Activated T-helper 1 cell treated with anti-CD3 and anti-CD28 coated beads, Interleukin-12 subunit alpha, Interleukin-12 subunit beta, Interleukin-2, Interleukin-4 antibody, amounts not matched to agents 30 ng/mL and 10 ng/mL and 1 ng/mL, durations not matched to agents 14 hours and 24 hours and 36 hours (primary cell): ENCODE results near the gene ARHGEF12. TPM values are rescaled to one million over a fixed set of nuclear protein-coding genes. Genes with fewer than 3 reads are reported as not detected.

Source experiments
- DNase-seq: peaks from one replicate; pipeline ENCODE4 v3.0.0; 2021; ENCODE audit warnings: low spot score
- H3K27ac Mint-ChIP-seq: one replicate; pipeline ENCODE4 v1.8.0; 2021; ENCODE audit warnings: mild to moderate bottlenecking, mixed read lengths
- H3K27me3 Mint-ChIP-seq: one replicate; pipeline ENCODE4 v1.8.0; 2022; ENCODE audit warnings: mild to moderate bottlenecking, moderate library complexity, mixed read lengths; ENCODE audit not compliant: insufficient read depth
- H3K36me3 Mint-ChIP-seq: one replicate; pipeline ENCODE4 v1.8.0; 2021; ENCODE audit warnings: low read depth, mixed read lengths
- H3K4me1 Mint-ChIP-seq: one replicate; pipeline ENCODE4 v1.8.0; 2021; ENCODE audit warnings: low read depth, mixed read lengths
- H3K4me3 Mint-ChIP-seq: one replicate; pipeline ENCODE4 v1.8.0; 2021; ENCODE audit warnings: mild to moderate bottlenecking, moderate library complexity, mixed read lengths
- H3K9me3 Mint-ChIP-seq: one replicate; pipeline ENCODE4 v1.8.0; 2021; ENCODE audit warnings: mixed read lengths
- intact Hi-C: fragments of 100-400 bp; cut with micrococcal nuclease; formaldehyde crosslinking; loops from one replicate; pipeline ENCODE4 v1.15.1; 2024
- total RNA-seq: library from RNA; stranded (reverse); gene quantifications from 2 replicates; pipeline ENCODE4 v1.2.3, GENCODE V29; 2022

Gene ARHGEF12
- total RNA-seq, 1 donor from 2014 or later: 26.0 TPM

DNA sequence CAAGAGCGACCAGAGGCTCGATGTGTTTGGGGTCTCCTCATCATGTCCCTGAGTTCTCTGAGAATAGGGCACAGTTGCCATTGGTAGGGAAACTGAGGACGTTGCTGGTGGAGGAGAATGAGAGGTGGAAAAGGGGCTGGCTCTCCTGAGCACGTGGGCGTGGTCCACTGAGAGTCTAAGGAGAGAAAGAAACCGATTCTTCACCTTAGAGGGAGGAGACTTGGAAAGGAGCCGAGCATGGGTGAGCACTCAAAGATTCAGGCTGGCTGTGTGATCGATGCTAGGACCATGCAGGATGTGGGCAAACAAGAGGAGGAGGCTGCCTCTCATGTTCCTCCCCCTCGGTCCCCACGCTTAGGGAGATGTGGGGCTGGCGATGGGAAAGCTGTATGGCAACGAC is 30.9 kb upstream of the ARHGEF12 start:
- Mint-ChIP-seq H3K4me1 (no peaks in the 10 kb centered on the region), H3K27ac (no peak overlapping the region), H3K4me3 (no peak overlapping the region), H3K9me3 (no peaks in the 10 kb centered on the region), H3K36me3 (no peaks in the 10 kb centered on the region), H3K27me3 (peaks cover 16% of the 10 kb centered on the region)
- DNase-seq: no peak
- intact Hi-C loops: no loop called here

DNA sequence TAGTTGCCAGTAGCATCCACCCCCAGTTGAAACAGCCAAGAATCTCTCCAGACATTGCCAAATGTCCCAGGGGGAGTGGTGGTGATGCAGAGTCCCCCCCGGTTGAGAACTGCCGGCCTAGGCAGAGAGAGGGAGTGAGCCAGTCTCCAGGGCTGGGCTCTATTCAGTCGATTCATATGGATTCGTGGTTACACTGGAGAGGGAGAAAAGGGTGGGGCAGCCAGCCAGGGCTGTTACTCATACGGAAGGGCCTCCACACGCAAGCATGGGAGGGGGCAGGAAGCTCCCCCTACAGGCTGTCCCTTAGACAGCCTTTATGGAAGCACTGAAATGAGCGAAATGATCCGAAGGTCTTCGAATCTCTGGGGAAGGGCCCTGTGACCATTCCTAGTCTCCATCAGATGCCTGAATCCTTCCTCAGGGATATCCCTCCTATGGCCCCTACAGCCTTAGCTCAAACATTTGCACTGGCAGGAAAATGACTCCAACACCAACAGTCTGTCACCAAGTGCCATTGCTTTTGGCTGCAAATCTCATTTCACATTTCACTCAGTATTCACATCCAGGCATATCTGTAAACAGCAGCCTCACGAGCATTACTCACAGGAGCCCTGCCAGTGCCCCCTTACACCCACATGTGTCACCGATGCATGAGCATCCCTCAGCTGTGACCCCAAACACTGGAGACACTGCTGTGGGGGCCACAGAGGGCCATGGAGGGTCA is 29.5 kb upstream of the ARHGEF12 start:
- intact Hi-C loops: no loop called here
- Mint-ChIP-seq H3K27me3 (peaks cover 12% of the 10 kb centered on the region), H3K4me3 (no peak overlapping the region), H3K4me1 (no peaks in the 10 kb centered on the region), H3K36me3 (no peaks in the 10 kb centered on the region), H3K9me3 (no peaks in the 10 kb centered on the region), H3K27ac (no peak overlapping the region)
- no peak for DNase-seq

DNA sequence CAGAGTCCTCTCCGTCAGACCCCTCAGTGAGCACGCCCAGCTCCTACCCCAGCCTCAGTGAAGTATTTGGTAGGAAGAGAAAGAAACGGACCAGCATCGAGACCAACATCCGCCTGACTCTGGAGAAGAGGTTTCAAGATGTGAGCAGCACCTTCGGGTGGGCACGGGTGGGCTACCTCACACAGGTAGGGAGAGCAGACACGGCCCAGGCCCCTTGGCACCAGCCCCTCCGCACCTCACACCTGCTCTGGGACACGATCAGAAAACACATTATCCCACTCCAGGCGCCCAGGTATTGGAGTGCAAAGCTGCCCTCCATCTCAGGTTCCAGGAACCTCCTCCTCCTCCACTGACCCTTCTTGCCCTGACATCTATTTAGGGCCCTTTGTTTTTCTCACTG is 28.7 kb upstream of the ARHGEF12 start:
- Mint-ChIP-seq H3K4me1 (no peaks in the 10 kb centered on the region), H3K36me3 (no peaks in the 10 kb centered on the region), H3K4me3 (no peak overlapping the region), H3K27me3 (peaks cover 6% of the 10 kb centered on the region), H3K27ac (no peak overlapping the region), H3K9me3 (no peaks in the 10 kb centered on the region)
- no peak for DNase-seq
- intact Hi-C loops: no loop called here

DNA sequence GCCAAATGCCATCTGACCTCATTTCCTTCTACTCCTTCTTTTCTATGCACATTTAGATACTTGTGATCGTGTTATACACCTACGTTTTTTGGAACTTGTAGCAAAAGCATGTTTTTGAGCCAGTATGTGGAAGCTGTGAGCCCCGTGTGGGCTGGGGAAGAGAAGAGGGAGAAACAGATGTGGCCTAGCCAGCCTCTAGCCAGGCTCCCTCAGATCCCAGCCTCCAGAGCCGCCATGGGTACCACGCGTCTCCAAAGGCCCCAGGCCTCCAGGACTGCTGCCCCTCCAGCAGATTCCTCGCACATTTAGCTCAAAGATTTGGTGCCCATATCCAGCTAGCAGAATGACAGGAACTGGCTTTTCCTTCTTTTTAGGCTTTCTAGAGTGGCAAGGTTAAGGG is 28.1 kb upstream of the ARHGEF12 start:
- H3K36me3 Mint-ChIP-seq: no peaks in the 10 kb centered on the region
- intact Hi-C loops: no loop called here
- peaks cover 7% of the 10 kb centered on the region for H3K27me3 Mint-ChIP-seq
- H3K4me1 Mint-ChIP-seq: no peaks in the 10 kb centered on the region
- no peak overlapping the region for H3K27ac Mint-ChIP-seq
- no peaks in the 10 kb centered on the region for H3K9me3 Mint-ChIP-seq
- DNase-seq: no peak
- no peak overlapping the region for H3K4me3 Mint-ChIP-seq

DNA sequence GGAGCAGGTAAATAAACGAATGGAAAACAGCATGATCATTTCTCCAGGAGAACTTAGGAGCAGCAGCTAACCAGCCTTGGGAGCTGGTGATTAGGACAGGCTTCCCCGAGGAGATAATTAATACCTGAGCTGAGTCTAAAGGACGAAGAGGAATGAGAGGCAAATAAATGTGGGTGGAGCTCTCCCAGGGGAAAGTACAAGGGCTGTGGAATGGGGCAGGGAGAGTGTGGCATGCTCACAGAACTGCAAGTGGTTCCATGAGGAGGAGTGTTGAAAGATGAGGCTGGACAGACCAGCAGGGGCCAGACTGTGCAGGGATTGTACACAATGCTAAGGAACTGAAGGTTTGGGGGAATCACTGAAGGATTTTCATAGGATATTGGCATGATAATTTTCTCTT is 25.3 kb upstream of the ARHGEF12 start:
- H3K4me1 Mint-ChIP-seq: no peaks in the 10 kb centered on the region
- peaks cover 6% of the 10 kb centered on the region for H3K27me3 Mint-ChIP-seq
- no peaks in the 10 kb centered on the region for H3K36me3 Mint-ChIP-seq
- H3K4me3 Mint-ChIP-seq: no peak overlapping the region
- no peaks in the 10 kb centered on the region for H3K9me3 Mint-ChIP-seq
- H3K27ac Mint-ChIP-seq: no peak overlapping the region
- DNase-seq: no peak
- intact Hi-C loops: no loop called here

DNA sequence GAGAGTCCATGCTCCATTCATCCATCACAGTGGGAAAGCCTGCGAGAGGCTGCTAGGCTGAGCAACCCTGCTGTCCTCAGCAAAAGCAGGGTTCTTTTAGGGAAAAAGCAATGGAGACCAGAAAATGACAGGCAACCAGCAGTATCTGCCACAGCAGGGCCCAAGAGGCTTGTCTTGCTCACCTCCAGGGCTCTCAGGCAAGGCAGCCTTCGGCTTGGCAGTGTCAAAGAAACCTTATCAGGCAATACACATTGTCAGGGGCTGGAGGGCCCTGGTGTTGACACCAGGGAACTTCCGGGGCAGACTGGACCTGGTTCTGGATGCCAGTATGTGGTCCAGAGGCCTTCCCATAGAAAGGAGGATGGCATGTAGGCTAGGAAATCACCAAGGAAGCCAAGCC is 21.4 kb upstream of the ARHGEF12 start:
- no peak for DNase-seq
- no peak overlapping the region for H3K27ac Mint-ChIP-seq
- H3K4me1 Mint-ChIP-seq: no peaks in the 10 kb centered on the region
- intact Hi-C loops: no loop called here
- no peak overlapping the region for H3K4me3 Mint-ChIP-seq
- H3K36me3 Mint-ChIP-seq: no peaks in the 10 kb centered on the region
- no peaks in the 10 kb centered on the region for H3K9me3 Mint-ChIP-seq
- H3K27me3 Mint-ChIP-seq: peaks cover 25% of the 10 kb centered on the region

DNA sequence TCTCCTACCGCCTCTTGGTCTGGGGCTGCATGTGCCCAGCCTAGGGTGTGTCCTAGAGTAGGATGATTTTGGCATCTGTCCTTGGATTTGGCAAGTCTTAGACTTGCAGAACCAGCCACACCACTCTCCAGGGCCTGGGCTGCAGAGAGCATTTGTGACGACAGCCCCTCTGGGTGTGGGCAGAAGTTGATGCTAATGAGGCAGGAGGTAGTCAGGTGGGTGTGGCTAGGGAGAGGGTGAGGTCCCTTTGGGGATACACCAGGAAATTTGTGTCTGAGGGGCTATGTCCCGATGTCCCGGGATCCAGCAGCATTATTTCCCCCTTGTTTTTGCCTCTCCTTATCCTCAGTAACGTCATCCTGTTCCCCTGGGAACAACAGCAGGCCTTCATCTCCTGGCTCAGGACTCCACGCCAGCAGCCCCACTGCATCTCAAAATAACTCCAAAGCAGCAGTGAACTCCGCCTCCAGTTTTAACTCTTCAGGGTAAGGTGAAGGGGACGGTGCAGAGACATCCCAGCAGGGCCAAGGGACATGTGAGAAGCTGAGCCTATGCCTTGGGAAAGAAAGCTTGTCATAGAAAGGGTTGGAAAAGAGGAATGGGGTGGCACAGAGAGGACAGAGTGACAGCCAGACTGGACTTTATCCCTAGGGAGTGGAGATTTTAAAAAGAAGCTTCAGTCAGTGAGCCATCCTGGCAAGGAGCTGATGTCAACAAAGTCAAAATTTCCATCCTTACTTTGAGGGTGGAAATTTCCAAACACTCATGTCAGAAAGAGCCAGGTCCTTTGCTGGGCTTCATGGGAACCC is 19.1 kb upstream of the ARHGEF12 start:
- Mint-ChIP-seq H3K27me3 (peaks cover 30% of the 10 kb centered on the region), H3K27ac (no peak overlapping the region)

DNA sequence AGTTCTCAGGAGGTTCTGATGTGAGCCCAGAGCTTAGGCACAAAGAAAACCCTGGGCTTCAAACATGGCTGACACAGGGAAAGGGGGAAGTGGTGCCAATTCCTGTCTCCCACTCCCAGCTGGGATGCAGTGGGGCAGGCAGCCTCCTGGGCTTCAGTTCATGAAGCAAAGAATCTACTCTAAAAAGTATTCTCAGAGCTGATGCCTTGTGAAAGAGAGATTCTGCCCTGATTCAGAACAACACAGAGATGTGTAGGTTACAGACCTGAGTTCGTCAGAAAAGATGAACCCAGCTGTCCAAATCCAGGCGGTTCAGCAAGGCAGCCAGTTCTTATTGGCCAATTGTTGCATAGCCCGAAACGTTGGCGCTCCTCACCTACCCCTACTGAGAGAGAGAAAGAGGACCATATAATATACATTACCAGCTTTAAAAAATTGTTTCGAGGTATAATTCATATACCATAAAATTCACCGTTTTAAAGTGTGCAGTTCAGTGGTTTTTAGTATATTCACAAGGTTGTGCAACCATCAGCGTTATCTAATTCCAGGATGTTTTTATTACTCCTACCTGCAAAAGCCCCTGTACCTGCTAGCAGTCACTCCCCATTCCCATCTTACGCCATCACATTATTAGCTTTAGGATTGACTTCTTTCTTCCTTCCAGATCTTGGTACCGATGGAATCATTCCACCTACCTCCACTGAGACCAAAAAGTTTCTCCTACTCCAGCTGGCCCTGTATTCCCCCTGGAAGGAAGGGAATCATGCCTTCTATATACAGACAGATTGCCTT is 18.3 kb upstream of the ARHGEF12 start:
- no peak for DNase-seq
- Mint-ChIP-seq H3K27me3 (peaks cover 35% of the 10 kb centered on the region), H3K4me3 (no peak overlapping the region), H3K9me3 (no peaks in the 10 kb centered on the region), H3K27ac (no peak overlapping the region), H3K36me3 (no peaks in the 10 kb centered on the region), H3K4me1 (no peaks in the 10 kb centered on the region)
- intact Hi-C loops: no loop called here

More for the DNA sequence above, 19.1 kb upstream of the ARHGEF12 start:
- Mint-ChIP-seq H3K4me3 (no peak overlapping the region), H3K4me1 (no peaks in the 10 kb centered on the region), H3K36me3 (no peaks in the 10 kb centered on the region), H3K9me3 (no peaks in the 10 kb centered on the region)
- intact Hi-C loops: no loop called here
- DNase-seq: no peak

DNA sequence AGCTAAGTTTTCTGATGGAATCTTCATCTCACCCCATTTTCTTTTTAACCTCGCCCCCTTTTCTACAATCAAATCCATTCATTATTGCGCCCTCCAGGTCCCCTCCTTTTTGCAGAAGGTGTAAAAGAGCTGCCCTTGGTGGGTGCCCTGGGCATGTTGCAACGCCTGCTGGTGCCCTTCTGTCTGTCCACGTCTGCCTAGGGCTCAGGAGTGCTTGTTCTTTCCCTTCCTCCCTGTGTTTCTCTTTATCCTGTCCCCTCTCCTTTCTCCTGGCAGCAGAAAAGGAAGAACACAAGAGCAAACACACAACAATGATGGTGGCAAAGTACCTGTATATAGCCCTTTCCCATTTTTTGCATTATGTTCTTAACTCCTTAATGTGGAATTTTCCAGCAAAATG is 17.3 kb upstream of the ARHGEF12 start:
- Mint-ChIP-seq H3K27ac (no peak overlapping the region), H3K27me3 (peaks cover 42% of the 10 kb centered on the region), H3K36me3 (no peaks in the 10 kb centered on the region), H3K4me3 (no peak overlapping the region), H3K4me1 (no peaks in the 10 kb centered on the region), H3K9me3 (no peaks in the 10 kb centered on the region)
- DNase-seq: no peak
- intact Hi-C loops: no loop called here

DNA sequence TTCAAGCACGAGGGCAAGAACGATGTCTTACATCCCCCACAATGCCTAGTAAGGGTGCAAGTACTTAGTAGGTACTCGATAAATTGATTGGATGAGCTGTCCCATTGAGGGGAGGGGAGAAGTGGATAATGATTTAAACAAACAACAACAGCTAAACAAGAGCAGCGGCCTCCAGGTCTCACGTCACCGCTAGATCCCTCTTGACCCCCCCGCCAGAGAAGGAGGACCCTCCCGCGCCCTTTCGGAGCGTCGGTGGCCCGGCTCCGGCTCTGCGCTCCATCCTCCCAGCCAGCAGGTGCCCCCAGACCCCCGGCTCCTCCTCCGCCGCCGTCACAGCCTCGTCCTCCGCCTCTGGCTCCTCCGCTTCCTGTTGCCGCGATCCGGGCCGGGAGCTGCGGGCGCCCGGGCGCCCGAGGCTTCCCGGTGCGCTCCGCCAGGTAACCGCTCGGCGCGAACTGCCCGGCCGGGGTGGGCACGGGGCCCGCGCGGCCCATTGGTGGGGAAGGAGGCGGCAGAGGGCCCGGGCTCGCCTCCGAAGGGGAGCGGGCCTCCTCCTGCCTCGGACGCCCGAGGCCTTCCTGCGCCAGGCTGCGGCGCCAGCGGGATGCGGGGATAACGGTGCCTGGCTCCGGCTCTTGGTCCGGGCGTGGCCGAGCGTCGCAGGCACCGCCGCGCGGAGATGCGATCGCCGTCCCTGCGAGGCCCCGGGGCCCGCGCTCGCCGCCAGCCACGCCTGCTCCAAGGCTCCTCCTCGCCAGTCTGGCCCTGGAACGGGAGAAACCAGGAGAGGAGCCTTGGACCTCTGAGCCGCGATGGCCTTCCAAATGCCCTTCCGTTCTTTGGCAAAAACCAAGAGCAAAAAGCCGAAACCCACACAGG is 11.0 kb upstream of the ARHGEF12 start, which contains the start of gene TLCD5:
Gene TLCD5, plus strand, starts transcription at position 368 of the 879 bp plus-strand sequence. CDS start 2,143 bp downstream, outside the sequence.
- Mint-ChIP-seq H3K4me1 (peaks cover 24% of the 10 kb centered on the region), H3K27me3 (peaks cover 56% of the 10 kb centered on the region), H3K4me3 (peak within 1 kb of the TSS; percentile 81), H3K27ac (peak within 1 kb of the TSS; percentile 18), H3K9me3 (no peaks in the 10 kb centered on the region), H3K36me3 (no peaks in the 10 kb centered on the region)
- intact Hi-C loops: loop anchor here (1.0 kb wide), 1 partner anchor 11 kb away; the partner anchor contains the start of gene ARHGEF12
- peak; percentile 36 for DNase-seq

DNA sequence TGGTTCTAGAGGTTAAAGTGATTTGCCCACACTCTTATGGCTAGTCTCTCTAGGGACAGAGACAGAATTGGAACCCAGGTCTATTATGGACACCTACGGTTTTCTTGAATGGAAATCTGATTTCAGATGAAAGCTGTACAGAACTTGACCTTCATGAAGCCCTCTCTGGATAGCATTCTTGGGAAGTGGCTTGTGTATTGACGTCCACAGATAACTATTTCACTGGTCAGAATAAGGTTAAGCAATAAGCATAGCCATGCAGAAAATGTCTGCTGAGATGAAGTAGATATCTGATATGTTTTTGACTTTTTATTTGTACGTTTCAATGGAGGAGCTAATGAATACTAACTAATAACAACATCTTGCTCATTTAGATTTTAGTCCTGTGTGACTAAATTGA is 10.0 kb upstream of the ARHGEF12 start:
- H3K4me1 Mint-ChIP-seq: peaks cover 24% of the 10 kb centered on the region
- intact Hi-C loops: no loop called here

DNA sequence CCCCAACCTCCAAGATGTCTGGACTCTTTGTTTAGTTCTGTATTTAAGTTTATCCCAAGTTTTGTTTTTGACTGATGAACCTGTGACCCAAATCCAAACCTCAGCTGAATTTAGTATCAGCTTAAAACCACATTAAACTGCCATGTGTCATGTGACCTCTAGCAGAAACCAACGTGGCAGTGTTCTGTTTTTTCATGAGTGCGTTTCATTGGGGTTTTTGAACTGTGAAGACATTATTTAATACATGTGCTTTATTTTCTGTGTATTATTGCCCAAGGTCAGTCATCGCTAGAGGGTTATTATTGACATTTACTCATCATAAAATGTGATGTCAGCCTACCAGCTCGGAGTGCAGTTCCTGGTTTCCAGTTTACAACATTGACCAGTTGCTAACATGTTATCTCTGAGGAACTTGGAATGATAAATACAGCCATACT is 9.3 kb upstream of the ARHGEF12 start:
- Mint-ChIP-seq H3K27me3 (peaks cover 56% of the 10 kb centered on the region), H3K4me3 (peak overlapping the region; percentile 45), H3K4me1 (peaks cover 24% of the 10 kb centered on the region), H3K27ac (no peak overlapping the region), H3K9me3 (no peaks in the 10 kb centered on the region), H3K36me3 (no peaks in the 10 kb centered on the region)
- no peak for DNase-seq
- intact Hi-C loops: no loop called here

More for the DNA sequence above, 10.0 kb upstream of the ARHGEF12 start:
- no peak for DNase-seq
- Mint-ChIP-seq H3K36me3 (no peaks in the 10 kb centered on the region), H3K27ac (no peak overlapping the region), H3K4me3 (peak overlapping the region; percentile 65), H3K27me3 (peaks cover 56% of the 10 kb centered on the region), H3K9me3 (no peaks in the 10 kb centered on the region)
